HEK293 (cell line): ENCODE measurements around the gene PIGQ.

Experiments
- BCL11A ChIP-seq: fragments of 450-650 bp; formaldehyde crosslinking; IDR thresholded peaks from 2 replicates; pipeline ENCODE4 v1.5.1; 2016; ENCODE audit warnings: low read depth, missing biosample characterization, missing genetic modification characterization
- CTCF ChIP-seq: fragments of 450-650 bp; formaldehyde crosslinking; IDR thresholded peaks from 2 replicates; pipeline ENCODE4 v1.5.1; 2016; ENCODE audit warnings: missing biosample characterization, missing genetic modification characterization
- FEZF1 ChIP-seq: fragments of 450-650 bp; formaldehyde crosslinking; IDR thresholded peaks from 2 replicates; pipeline ENCODE4 v1.5.1; 2016; ENCODE audit warnings: missing biosample characterization, missing genetic modification characterization
- SALL2 ChIP-seq: fragments of 450-650 bp; formaldehyde crosslinking; IDR thresholded peaks from 2 replicates; pipeline ENCODE4 v1.5.0; 2017; ENCODE audit warnings: missing biosample characterization, mild to moderate bottlenecking, missing genetic modification characterization, borderline replicate concordance
- TCF7L2 ChIP-seq: IDR thresholded peaks from 2 replicates; pipeline ENCODE4 v1.6.1; 2011; ENCODE audit warnings: low read depth, mild to moderate bottlenecking, inconsistent platforms, low read length, moderate library complexity, borderline replicate concordance
- ZBTB1 ChIP-seq: fragments of 450-650 bp; formaldehyde crosslinking; IDR thresholded peaks from 2 replicates; pipeline ENCODE4 v1.5.1; 2016; ENCODE audit warnings: missing biosample characterization, missing genetic modification characterization
- ZBTB21 ChIP-seq: fragments of 450-650 bp; formaldehyde crosslinking; IDR thresholded peaks from 2 replicates; pipeline ENCODE4 v1.5.1; 2017; ENCODE audit warnings: missing biosample characterization, missing genetic modification characterization
- ZNF138 ChIP-seq: fragments of 450-650 bp; formaldehyde crosslinking; IDR thresholded peaks from 2 replicates; pipeline ENCODE4 v1.5.1; 2016; ENCODE audit warnings: missing biosample characterization, missing genetic modification characterization, borderline replicate concordance
- ZNF2 ChIP-seq: fragments of 450-650 bp; formaldehyde crosslinking; IDR thresholded peaks from 2 replicates; pipeline ENCODE4 v1.5.1; 2016; ENCODE audit warnings: missing biosample characterization, missing genetic modification characterization
- ZNF311 ChIP-seq: fragments of 450-650 bp; formaldehyde crosslinking; IDR thresholded peaks from 2 replicates; pipeline ENCODE4 v1.5.1; 2017; ENCODE audit warnings: missing biosample characterization, missing genetic modification characterization, borderline replicate concordance
- ZNF354C ChIP-seq: fragments of 450-650 bp; formaldehyde crosslinking; IDR thresholded peaks from 2 replicates; pipeline ENCODE4 v1.5.1; 2016; ENCODE audit warnings: missing biosample characterization, missing genetic modification characterization, low read depth, borderline replicate concordance
- ZNF423 ChIP-seq: fragments of 450-650 bp; formaldehyde crosslinking; IDR thresholded peaks from 2 replicates; pipeline ENCODE4 v1.5.1; 2016; ENCODE audit warnings: missing biosample characterization, missing genetic modification characterization

DNA sequence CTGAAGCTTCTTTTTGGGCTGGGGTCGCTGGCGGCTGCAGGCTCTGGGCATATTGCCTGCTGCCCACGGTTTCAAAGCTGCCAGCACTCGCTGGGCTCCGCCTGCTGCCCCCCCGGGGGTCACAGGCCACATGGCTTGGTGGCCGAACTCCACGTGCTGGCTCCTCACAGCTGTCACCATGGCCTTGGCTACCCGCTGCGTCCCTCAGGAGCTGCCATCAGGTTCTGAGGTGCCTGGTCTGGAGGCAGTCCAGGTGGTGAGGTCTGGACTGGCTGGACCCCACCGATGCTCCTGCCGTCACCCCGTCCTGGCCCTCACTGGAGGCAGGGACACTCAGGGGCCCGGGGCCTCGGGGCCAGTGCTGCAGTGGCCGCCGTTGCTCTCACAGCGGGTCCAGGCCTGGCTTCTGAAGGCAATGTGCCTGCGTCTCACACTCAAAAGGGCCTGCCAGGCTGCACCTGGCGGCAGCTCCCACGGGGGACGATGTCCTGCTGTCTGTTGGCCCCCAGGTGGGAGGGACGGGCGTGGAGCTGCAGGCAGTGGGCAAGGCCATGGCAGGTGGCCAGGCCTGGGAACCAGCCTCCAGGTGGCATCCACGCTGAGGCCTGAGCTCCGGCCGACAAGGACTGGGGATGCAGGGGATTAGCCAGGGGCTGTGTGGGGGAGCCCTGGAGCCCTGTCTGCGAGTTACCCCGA, 29.0 kb upstream of the PIGQ start:
- TF ChIP-seq ZNF354C (tag by site-specific recombination) (no peak), ZBTB21 (tag by site-specific recombination) (no peak), ZNF138 (tag by site-specific recombination) (no peak), ZNF423 (tag by site-specific recombination) (no peak), FEZF1 (tag by site-specific recombination) (no peak), ZNF311 (tag by site-specific recombination) (no peak), ZBTB1 (tag by site-specific recombination) (no peak), SALL2 (no peak), ZNF2 (no peak), BCL11A (tag by site-specific recombination) (no peak), CTCF (no peak), TCF7L2 (no peak)
